ENCODE measurements around the gene TMEM17. TPM values are rescaled to one million over a fixed set of nuclear protein-coding genes. Genes with fewer than 3 reads are reported as not detected.

Gene TMEM17
- total RNA-seq, 2 donors from 2014 or later = 2.3 to 3.3 TPM

DNA sequence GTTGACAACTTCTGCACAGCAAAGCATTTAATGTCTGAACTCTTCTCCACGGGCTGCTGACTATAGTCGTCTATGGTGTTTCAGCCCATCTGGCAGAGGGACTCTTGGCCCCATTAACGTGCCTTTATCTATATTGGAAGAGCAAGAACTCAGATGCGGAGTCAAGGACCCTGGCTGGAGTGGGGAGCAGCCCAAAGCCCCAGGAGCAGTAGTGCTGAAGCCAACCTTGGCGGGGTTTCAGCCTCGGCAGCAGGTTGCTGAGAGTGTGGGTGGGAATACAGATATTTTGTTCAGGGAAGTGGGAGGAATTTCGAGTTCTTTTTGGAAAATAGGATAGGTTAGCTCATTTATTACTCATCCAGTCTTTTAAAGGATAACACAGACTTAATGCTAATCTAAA is 34.2 kb downstream of the TMEM17 start:
- Histone ChIP-seq H3K4me3 (no peak overlapping the region), H3K27ac (no peak overlapping the region), H3K4me1 (peaks cover 17% of the 10 kb centered on the region), H3K27me3 (no peaks in the 10 kb centered on the region), H3K9me3 (no peaks in the 10 kb centered on the region), H3K36me3 (replicated peaks in 1 of 2; ENCODE audit: insufficient read depth in 1 of 2, low read depth in 2 of 2) (no peaks in the 10 kb centered on the region)
- TF ChIP-seq POLR2A (IDR thresholded peaks at IDR 0.05) (no peak), CTCF (IDR thresholded peaks at IDR 0.05) (no peak)
- no peak for ATAC-seq
- DNase-seq = no peak
- intact Hi-C loops (cut with DNase I) = loop anchor here (10.0 kb wide), 1 partner anchor 223 kb away; no protein-coding TSS in a partner anchor
- WGBS, 2 donors = 72 to 79% methylated on average over 7 of the region's 7 CpGs

GRCh38 chr2:62471404-62471803 is 34.6 kb downstream of the TMEM17 start:
- Histone ChIP-seq H3K9me3 (no peaks in the 10 kb centered on the region), H3K27ac (no peak overlapping the region), H3K36me3 (replicated peaks in 1 of 2; ENCODE audit: insufficient read depth in 1 of 2, low read depth in 2 of 2) (no peaks in the 10 kb centered on the region), H3K4me3 (no peak overlapping the region), H3K4me1 (peaks cover 17% of the 10 kb centered on the region), H3K27me3 (no peaks in the 10 kb centered on the region)
- DNase-seq (no peak), ATAC-seq (no peak)
- whole genome bisulfite sequencing, 2 donors = 82 to 96% methylated on average over 2 of the region's 2 CpGs
- intact Hi-C loops (cut with DNase I) = loop anchor here (10.0 kb wide), 1 partner anchor 223 kb away; no protein-coding TSS in a partner anchor
- TF ChIP-seq CTCF (IDR thresholded peaks at IDR 0.05) (no peak), POLR2A (IDR thresholded peaks at IDR 0.05) (no peak)

DNA sequence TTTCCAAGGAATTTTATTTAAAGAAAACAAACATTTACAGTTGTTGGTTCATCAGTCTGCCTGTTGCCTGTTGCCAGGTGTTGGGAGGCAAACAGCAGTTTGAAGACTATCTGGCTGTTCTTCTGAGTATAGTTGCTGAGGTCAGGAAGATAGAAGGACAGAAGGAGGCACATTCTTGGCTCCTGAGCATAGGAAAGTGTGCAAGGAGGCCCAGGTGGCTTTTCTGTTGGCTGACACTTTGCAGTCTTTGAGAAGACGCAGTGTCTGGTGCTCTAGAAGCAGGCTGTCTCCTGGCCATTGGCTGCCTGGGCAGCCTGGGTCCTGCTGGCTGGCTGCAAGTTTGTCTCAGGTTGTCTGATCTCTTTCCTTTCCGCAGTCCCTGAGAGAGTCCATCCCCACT is 36.4 kb downstream of the TMEM17 start:
- H3K27ac ChIP-seq = no peak overlapping the region
- DNase-seq (no peak), ATAC-seq (no peak)
- no peaks in the 10 kb centered on the region for H3K9me3 ChIP-seq
- H3K36me3 ChIP-seq (replicated peaks in 1 of 2; ENCODE audit: insufficient read depth in 1 of 2, low read depth in 2 of 2) = no peaks in the 10 kb centered on the region
- no peaks in the 10 kb centered on the region for H3K4me1 ChIP-seq
- WGBS, 2 donors = 89 to 98% methylated on average over 2 of the region's 2 CpGs
- no peak overlapping the region for H3K4me3 ChIP-seq
- intact Hi-C loops (cut with DNase I) = no loop called here
- TF ChIP-seq POLR2A (IDR thresholded peaks at IDR 0.05) (no peak), CTCF (IDR thresholded peaks at IDR 0.05) (no peak)
- H3K27me3 ChIP-seq = no peaks in the 10 kb centered on the region

DNA sequence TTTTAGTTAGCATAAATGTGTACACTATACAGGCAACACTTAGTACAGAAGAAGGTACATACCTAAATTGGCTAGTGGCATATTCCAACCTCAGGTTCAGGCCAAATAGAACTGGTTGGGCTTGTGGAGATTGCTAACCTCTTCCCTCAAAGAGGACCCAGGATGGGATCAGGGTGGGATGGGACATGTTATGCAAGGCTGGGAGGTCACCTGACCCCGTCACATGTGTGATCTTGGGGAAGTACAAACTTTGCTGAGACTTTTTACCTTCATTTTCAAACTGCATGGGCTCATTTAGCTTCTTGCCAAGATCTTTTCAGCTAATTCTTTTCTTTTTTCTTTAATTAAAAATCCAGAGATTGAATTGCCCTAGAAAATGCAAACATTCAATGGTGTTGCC is 36.9 kb downstream of the TMEM17 start:
- H3K27ac ChIP-seq = no peak overlapping the region
- no peak for ATAC-seq

More for the DNA sequence above, 36.9 kb downstream of the TMEM17 start:
- WGBS, 2 donors = 87 to 94% methylated on average over 1 of the region's 1 CpG
- intact Hi-C loops (cut with DNase I) = no loop called here
- TF ChIP-seq POLR2A (IDR thresholded peaks at IDR 0.05) (no peak), CTCF (IDR thresholded peaks at IDR 0.05) (no peak)
- Histone ChIP-seq H3K4me3 (no peak overlapping the region), H3K4me1 (no peaks in the 10 kb centered on the region), H3K36me3 (replicated peaks in 1 of 2; ENCODE audit: insufficient read depth in 1 of 2, low read depth in 2 of 2) (no peaks in the 10 kb centered on the region), H3K27me3 (no peaks in the 10 kb centered on the region), H3K9me3 (no peaks in the 10 kb centered on the region)
- no peak for DNase-seq
